Stimulated activated CD4-positive, alpha-beta T cell treated with anti-CD3 and anti-CD28 coated beads, TNF-alpha, amount 100 ng/mL, for 24 hours (primary cell): Measurements from ENCODE around the gene CHST7.
"Not testable (repeated sequence)": the region's sequence is repeated elsewhere in the genome, so short reads cannot be mapped to it uniquely, and the experiment has no call there.

ENCODE experiments used
- DNase-seq, 3 experiments: peaks; one replicate each; pipeline ENCODE4 v3.0.0-alpha.2; 2020; ENCODE audit warnings: low read depth in 3 of 3

The CHST7 gene

GRCh38 chrX:46573331-46573891, at the start of gene CHST7:
CHST7 (plus strand) TSS chrX:46573765; CDS start chrX:46573932, 167 bp downstream.
- peak in 1 of 3 experiments; percentile 52 for DNase-seq

- not testable (repeated sequence) for DNase-seq
Measured at GRCh38 chrX:46528640-46529039, 44.9 kb upstream of the CHST7 start.

GRCh38 chrX:46529740-46530403, 43.7 kb upstream of the CHST7 start:
- DNase-seq = not testable (repeated sequence)

- DNase-seq = not testable (repeated sequence)
Measured at GRCh38 chrX:46530404-46530908, 43.1 kb upstream of the CHST7 start.

GRCh38 chrX:46531442-46531841, 42.1 kb upstream of the CHST7 start:
- DNase-seq = no peak

- no peak for DNase-seq
Measured at GRCh38 chrX:46543441-46543840, 30.1 kb upstream of the CHST7 start.

- DNase-seq = not testable (repeated sequence)
Measured at GRCh38 chrX:46544527-46544926, 29.0 kb upstream of the CHST7 start.

GRCh38 chrX:46545111-46546005, 28.2 kb upstream of the CHST7 start, which contains the start of gene ZNF674:
ZNF674 (minus strand) TSS chrX:46545421; CDS start chrX:46542087, 3,334 bp downstream.
- DNase-seq = peak; percentile 84 to 90 (median 88)

GRCh38 chrX:46547857-46548256, 25.7 kb upstream of the CHST7 start:
- no peak for DNase-seq

GRCh38 chrX:46549914-46550313, 23.7 kb upstream of the CHST7 start:
- DNase-seq = no peak

GRCh38 chrX:46551494-46552128, 22.0 kb upstream of the CHST7 start:
- no peak for DNase-seq

GRCh38 chrX:46553935-46554334, 19.6 kb upstream of the CHST7 start:
- no peak for DNase-seq

- no peak for DNase-seq
Measured at GRCh38 chrX:46554942-46555341, 18.6 kb upstream of the CHST7 start.

- DNase-seq = no peak
Measured at GRCh38 chrX:46559062-46559461, 14.5 kb upstream of the CHST7 start.

GRCh38 chrX:46561824-46562657, 11.5 kb upstream of the CHST7 start:
- no peak for DNase-seq

GRCh38 chrX:46567388-46567787, 6.2 kb upstream of the CHST7 start:
- no peak for DNase-seq

- DNase-seq = no peak
Measured at GRCh38 chrX:46569621-46570020, 3.9 kb upstream of the CHST7 start.

GRCh38 chrX:46571423-46572339, 1.9 kb upstream of the CHST7 start:
- no peak for DNase-seq

- peak in 1 of 3 experiments; percentile 45 for DNase-seq
Measured at GRCh38 chrX:46572340-46572936, 1.1 kb upstream of the CHST7 start.
